ENCODE measurements around the gene KLRF2.

KLRF2 gene

GRCh38 chr12:9883175-9883574, 1.9 kb downstream of the KLRF2 start:
- Histone ChIP-seq H3K4me1 (ENCODE audit: control insufficient read depth, insufficient read depth, low read length) (no peaks in the 10 kb centered on the region), H3K9ac (ENCODE audit: low read length in 2 of 2) (no peak overlapping the region), H3K9me3 (ENCODE audit: control insufficient read depth in 2 of 2, low read length in 2 of 2) (no peaks in the 10 kb centered on the region), H3K27me3 (ENCODE audit: control insufficient read depth in 1 of 2, insufficient read depth in 2 of 2, low read length in 2 of 2) (no peaks in the 10 kb centered on the region), H3K4me3 (ENCODE audit: low read length in 2 of 2) (no peak overlapping the region), H3K36me3 (ENCODE audit: control insufficient read depth in 2 of 2, insufficient read depth in 2 of 2, low read length in 2 of 2) (no peaks in the 10 kb centered on the region), H3K27ac (ENCODE audit: low read length) (no peak overlapping the region)

- H3K9me3 ChIP-seq (ENCODE audit: control insufficient read depth in 2 of 2, low read length in 2 of 2): no peaks in the 10 kb centered on the region
- no peak overlapping the region for H3K27ac ChIP-seq (ENCODE audit: low read length)
- no peak overlapping the region for H3K4me3 ChIP-seq (ENCODE audit: low read length in 2 of 2)
- no peaks in the 10 kb centered on the region for H3K4me1 ChIP-seq (ENCODE audit: control insufficient read depth, insufficient read depth, low read length)
- H3K27me3 ChIP-seq (ENCODE audit: control insufficient read depth in 1 of 2, insufficient read depth in 2 of 2, low read length in 2 of 2): no peaks in the 10 kb centered on the region
- H3K9ac ChIP-seq (ENCODE audit: low read length in 2 of 2): no peak overlapping the region
- H3K36me3 ChIP-seq (ENCODE audit: control insufficient read depth in 2 of 2, insufficient read depth in 2 of 2, low read length in 2 of 2): no peaks in the 10 kb centered on the region
Measured at GRCh38 chr12:9888665-9889273, 7.5 kb downstream of the KLRF2 start.

GRCh38 chr12:9895215-9895971, 14.1 kb downstream of the KLRF2 start:
- H3K27ac ChIP-seq (ENCODE audit: low read length): no peak overlapping the region
- no peak overlapping the region for H3K9ac ChIP-seq (ENCODE audit: low read length in 2 of 2)
- no peaks in the 10 kb centered on the region for H3K4me1 ChIP-seq (ENCODE audit: control insufficient read depth, insufficient read depth, low read length)
- no peaks in the 10 kb centered on the region for H3K9me3 ChIP-seq (ENCODE audit: control insufficient read depth in 2 of 2, low read length in 2 of 2)
- no peak overlapping the region for H3K4me3 ChIP-seq (ENCODE audit: low read length in 2 of 2)
- H3K36me3 ChIP-seq (ENCODE audit: control insufficient read depth in 2 of 2, insufficient read depth in 2 of 2, low read length in 2 of 2): no peaks in the 10 kb centered on the region
- H3K27me3 ChIP-seq (ENCODE audit: control insufficient read depth in 1 of 2, insufficient read depth in 2 of 2, low read length in 2 of 2): no peaks in the 10 kb centered on the region

- Histone ChIP-seq H3K27me3 (ENCODE audit: control insufficient read depth in 1 of 2, insufficient read depth in 2 of 2, low read length in 2 of 2) (no peaks in the 10 kb centered on the region), H3K9me3 (ENCODE audit: control insufficient read depth in 2 of 2, low read length in 2 of 2) (peaks cover under 1 to 5% of the 10 kb centered on the region in 2 donors), H3K4me1 (ENCODE audit: control insufficient read depth, insufficient read depth, low read length) (no peaks in the 10 kb centered on the region), H3K36me3 (ENCODE audit: control insufficient read depth in 2 of 2, insufficient read depth in 2 of 2, low read length in 2 of 2) (no peaks in the 10 kb centered on the region), H3K27ac (ENCODE audit: low read length) (no peak overlapping the region), H3K4me3 (ENCODE audit: low read length in 2 of 2) (no peak overlapping the region), H3K9ac (ENCODE audit: low read length in 2 of 2) (no peak overlapping the region)
Measured at GRCh38 chr12:9897535-9897934, 16.2 kb downstream of the KLRF2 start.

- Histone ChIP-seq H3K36me3 (ENCODE audit: control insufficient read depth in 2 of 2, insufficient read depth in 2 of 2, low read length in 2 of 2) (no peaks in the 10 kb centered on the region), H3K9ac (ENCODE audit: low read length in 2 of 2) (no peak overlapping the region), H3K27me3 (ENCODE audit: control insufficient read depth in 1 of 2, insufficient read depth in 2 of 2, low read length in 2 of 2) (no peaks in the 10 kb centered on the region), H3K9me3 (ENCODE audit: control insufficient read depth in 2 of 2, low read length in 2 of 2) (peaks cover 3 to 5% of the 10 kb centered on the region in 2 donors), H3K4me3 (ENCODE audit: low read length in 2 of 2) (no peak overlapping the region), H3K4me1 (ENCODE audit: control insufficient read depth, insufficient read depth, low read length) (no peaks in the 10 kb centered on the region), H3K27ac (ENCODE audit: low read length) (no peak overlapping the region)
Measured at GRCh38 chr12:9899209-9899608, 17.9 kb downstream of the KLRF2 start.

GRCh38 chr12:9900930-9901329, 19.6 kb downstream of the KLRF2 start:
- Histone ChIP-seq H3K36me3 (ENCODE audit: control insufficient read depth in 2 of 2, insufficient read depth in 2 of 2, low read length in 2 of 2) (no peaks in the 10 kb centered on the region), H3K27ac (ENCODE audit: low read length) (no peak overlapping the region), H3K4me3 (ENCODE audit: low read length in 2 of 2) (no peak overlapping the region), H3K4me1 (ENCODE audit: control insufficient read depth, insufficient read depth, low read length) (no peaks in the 10 kb centered on the region), H3K27me3 (ENCODE audit: control insufficient read depth in 1 of 2, insufficient read depth in 2 of 2, low read length in 2 of 2) (no peaks in the 10 kb centered on the region), H3K9me3 (ENCODE audit: control insufficient read depth in 2 of 2, low read length in 2 of 2) (peaks cover 3 to 5% of the 10 kb centered on the region in 2 donors), H3K9ac (ENCODE audit: low read length in 2 of 2) (no peak overlapping the region)

- Histone ChIP-seq H3K4me3 (ENCODE audit: low read length in 2 of 2) (no peak overlapping the region), H3K9ac (ENCODE audit: low read length in 2 of 2) (no peak overlapping the region), H3K9me3 (ENCODE audit: control insufficient read depth in 2 of 2, low read length in 2 of 2) (peaks cover 3 to 5% of the 10 kb centered on the region in 2 donors), H3K4me1 (ENCODE audit: control insufficient read depth, insufficient read depth, low read length) (no peaks in the 10 kb centered on the region), H3K36me3 (ENCODE audit: control insufficient read depth in 2 of 2, insufficient read depth in 2 of 2, low read length in 2 of 2) (no peaks in the 10 kb centered on the region), H3K27me3 (ENCODE audit: control insufficient read depth in 1 of 2, insufficient read depth in 2 of 2, low read length in 2 of 2) (no peaks in the 10 kb centered on the region), H3K27ac (ENCODE audit: low read length) (no peak overlapping the region)
Measured at GRCh38 chr12:9902539-9903228, 21.4 kb downstream of the KLRF2 start.

GRCh38 chr12:9906873-9907272, 25.6 kb downstream of the KLRF2 start:
- no peaks in the 10 kb centered on the region for H3K36me3 ChIP-seq (ENCODE audit: control insufficient read depth in 2 of 2, insufficient read depth in 2 of 2, low read length in 2 of 2)
- peaks cover 14 to 15% of the 10 kb centered on the region in 2 donors for H3K9me3 ChIP-seq (ENCODE audit: control insufficient read depth in 2 of 2, low read length in 2 of 2)
- no peaks in the 10 kb centered on the region for H3K27me3 ChIP-seq (ENCODE audit: control insufficient read depth in 1 of 2, insufficient read depth in 2 of 2, low read length in 2 of 2)
- H3K4me1 ChIP-seq (ENCODE audit: control insufficient read depth, insufficient read depth, low read length): no peaks in the 10 kb centered on the region
- no peak overlapping the region for H3K27ac ChIP-seq (ENCODE audit: low read length)
- no peak overlapping the region for H3K4me3 ChIP-seq (ENCODE audit: low read length in 2 of 2)
- H3K9ac ChIP-seq (ENCODE audit: low read length in 2 of 2): no peak overlapping the region

- Histone ChIP-seq H3K27ac (ENCODE audit: low read length) (no peak overlapping the region), H3K4me1 (ENCODE audit: control insufficient read depth, insufficient read depth, low read length) (no peaks in the 10 kb centered on the region), H3K9ac (ENCODE audit: low read length in 2 of 2) (no peak overlapping the region), H3K36me3 (ENCODE audit: control insufficient read depth in 2 of 2, insufficient read depth in 2 of 2, low read length in 2 of 2) (no peaks in the 10 kb centered on the region), H3K27me3 (ENCODE audit: control insufficient read depth in 1 of 2, insufficient read depth in 2 of 2, low read length in 2 of 2) (no peaks in the 10 kb centered on the region), H3K4me3 (ENCODE audit: low read length in 2 of 2) (no peak overlapping the region), H3K9me3 (ENCODE audit: control insufficient read depth in 2 of 2, low read length in 2 of 2) (peaks cover 10 to 11% of the 10 kb centered on the region in 2 donors)
Measured at GRCh38 chr12:9907769-9908168, 26.5 kb downstream of the KLRF2 start.

- Histone ChIP-seq H3K36me3 (ENCODE audit: control insufficient read depth in 2 of 2, insufficient read depth in 2 of 2, low read length in 2 of 2) (no peaks in the 10 kb centered on the region), H3K27me3 (ENCODE audit: control insufficient read depth in 1 of 2, insufficient read depth in 2 of 2, low read length in 2 of 2) (no peaks in the 10 kb centered on the region), H3K4me1 (ENCODE audit: control insufficient read depth, insufficient read depth, low read length) (no peaks in the 10 kb centered on the region), H3K4me3 (ENCODE audit: low read length in 2 of 2) (no peak overlapping the region), H3K9ac (ENCODE audit: low read length in 2 of 2) (no peak overlapping the region), H3K27ac (ENCODE audit: low read length) (no peak overlapping the region), H3K9me3 (ENCODE audit: control insufficient read depth in 2 of 2, low read length in 2 of 2) (peaks cover 10 to 11% of the 10 kb centered on the region in 2 donors)
Measured at GRCh38 chr12:9908350-9908749, 27.1 kb downstream of the KLRF2 start.

GRCh38 chr12:9909724-9910123, 28.4 kb downstream of the KLRF2 start:
- no peak overlapping the region for H3K9ac ChIP-seq (ENCODE audit: low read length in 2 of 2)
- no peak overlapping the region for H3K4me3 ChIP-seq (ENCODE audit: low read length in 2 of 2)
- H3K36me3 ChIP-seq (ENCODE audit: control insufficient read depth in 2 of 2, insufficient read depth in 2 of 2, low read length in 2 of 2): no peaks in the 10 kb centered on the region
- H3K27ac ChIP-seq (ENCODE audit: low read length): no peak overlapping the region
- H3K27me3 ChIP-seq (ENCODE audit: control insufficient read depth in 1 of 2, insufficient read depth in 2 of 2, low read length in 2 of 2): no peaks in the 10 kb centered on the region
- peaks cover 10 to 11% of the 10 kb centered on the region in 2 donors for H3K9me3 ChIP-seq (ENCODE audit: control insufficient read depth in 2 of 2, low read length in 2 of 2)
- H3K4me1 ChIP-seq (ENCODE audit: control insufficient read depth, insufficient read depth, low read length): no peaks in the 10 kb centered on the region

Measured in stomach smooth muscle (tissue), 2 donors.